ENCODE measurements around the gene ODF4.

GRCh38 chr17:8372422-8372821 lies 32.8 kb downstream of the ODF4 start:
- TF ChIP-seq JARID2 (CRISPR knock-in tag; IDR thresholded peaks at IDR 0.05; ENCODE audit: insufficient replicate concordance) = no peak
- TF ChIP-seq KDM4B (CRISPR knock-in tag; IDR thresholded peaks at IDR 0.05) = no peak
- TF ChIP-seq ZNF850 (CRISPR knock-in tag; conservative IDR thresholded peaks at IDR 0.05) = no peak
- no peak for TF ChIP-seq RNF2 (conservative IDR thresholded peaks at IDR 0.05; ENCODE audit: low read depth)
- TF ChIP-seq ZNF230 (CRISPR knock-in tag; IDR thresholded peaks at IDR 0.05) = no peak
